NCI-H2227 (cell line): ENCODE results near the gene KRT7.

Experiments used
- DNase-seq: peaks from one replicate; lab custom pipeline; 2025; ENCODE audit not compliant: unreplicated experiment; lab: John Stamatoyannopoulos, UW

Gene KRT7

DNA sequence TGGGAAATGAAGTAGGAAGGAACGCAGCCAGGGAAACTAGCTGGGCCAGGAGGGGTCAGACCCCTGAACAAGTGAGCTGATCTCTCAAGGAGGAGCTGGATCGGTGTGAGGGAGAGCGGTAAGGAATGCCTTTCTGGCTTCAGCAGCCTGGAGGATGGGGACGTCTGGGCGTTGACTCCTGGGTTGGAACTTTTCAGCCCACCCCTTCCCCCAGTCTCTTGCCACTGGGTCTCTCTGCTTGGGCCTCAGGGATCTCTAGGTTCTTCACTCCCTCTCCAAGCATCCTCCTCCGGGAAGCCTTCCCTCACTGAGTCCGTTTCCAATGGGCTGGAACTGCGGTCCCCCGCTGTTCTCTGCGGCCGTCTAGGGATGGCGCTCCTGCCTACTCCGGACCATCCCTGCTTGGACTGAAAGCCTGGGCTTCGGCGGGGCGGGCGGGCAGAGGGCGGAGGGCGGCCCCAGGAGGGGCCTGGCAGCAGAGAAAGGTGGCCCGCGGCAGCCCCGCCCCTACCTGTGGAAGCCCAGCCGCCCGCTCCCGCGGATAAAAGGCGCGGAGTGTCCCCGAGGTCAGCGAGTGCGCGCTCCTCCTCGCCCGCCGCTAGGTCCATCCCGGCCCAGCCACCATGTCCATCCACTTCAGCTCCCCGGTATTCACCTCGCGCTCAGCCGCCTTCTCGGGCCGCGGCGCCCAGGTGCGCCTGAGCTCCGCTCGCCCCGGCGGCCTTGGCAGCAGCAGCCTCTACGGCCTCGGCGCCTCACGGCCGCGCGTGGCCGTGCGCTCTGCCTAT, at the start of gene KRT7:
Gene KRT7, plus strand, starts transcription at position 570 of the 788 bp plus-strand sequence. Its CDS starts 54 bp downstream, at position 624.
- no peak for DNase-seq

DNA sequence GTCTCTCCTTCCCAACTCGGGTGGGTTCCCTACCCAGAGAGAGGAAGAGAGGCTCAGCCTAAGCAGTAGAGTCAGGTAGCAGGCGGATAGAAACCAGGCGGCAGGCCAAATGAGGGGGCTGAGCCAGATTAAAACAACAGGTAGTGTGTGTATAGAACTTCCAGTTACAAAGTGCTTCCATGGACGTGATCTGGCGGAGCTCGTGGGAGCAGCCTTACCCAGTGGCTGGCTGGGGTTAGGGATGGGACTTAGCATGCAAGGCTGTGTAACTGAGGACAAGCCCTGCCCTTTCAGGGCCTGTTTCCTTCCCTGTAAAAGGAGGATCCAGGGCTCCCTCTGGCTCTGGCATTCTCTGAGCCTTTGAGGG, 49.5 kb upstream of the KRT7 start:
- DNase-seq, result no peak

DNA sequence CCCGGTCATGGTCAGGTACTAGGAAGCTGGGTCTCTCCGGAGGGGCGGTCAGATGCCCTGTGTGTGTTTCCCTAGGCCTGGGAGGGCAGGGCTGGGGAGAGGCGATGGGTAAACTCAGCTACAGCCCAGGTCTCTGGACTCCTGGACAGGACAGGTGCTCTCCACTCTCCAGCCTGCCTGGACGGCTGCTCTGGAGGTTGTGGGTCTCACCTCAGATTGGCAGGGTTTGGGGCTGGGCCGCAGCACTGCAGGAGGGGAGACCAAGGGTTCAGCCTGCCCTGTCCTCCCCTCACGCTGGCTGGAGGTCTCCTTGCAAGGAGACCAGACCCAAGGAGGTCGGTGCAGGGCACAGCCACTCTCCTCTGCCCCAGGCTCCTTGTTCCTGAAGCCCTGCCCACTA, 49.1 kb upstream of the KRT7 start:
- no peak for DNase-seq

DNA sequence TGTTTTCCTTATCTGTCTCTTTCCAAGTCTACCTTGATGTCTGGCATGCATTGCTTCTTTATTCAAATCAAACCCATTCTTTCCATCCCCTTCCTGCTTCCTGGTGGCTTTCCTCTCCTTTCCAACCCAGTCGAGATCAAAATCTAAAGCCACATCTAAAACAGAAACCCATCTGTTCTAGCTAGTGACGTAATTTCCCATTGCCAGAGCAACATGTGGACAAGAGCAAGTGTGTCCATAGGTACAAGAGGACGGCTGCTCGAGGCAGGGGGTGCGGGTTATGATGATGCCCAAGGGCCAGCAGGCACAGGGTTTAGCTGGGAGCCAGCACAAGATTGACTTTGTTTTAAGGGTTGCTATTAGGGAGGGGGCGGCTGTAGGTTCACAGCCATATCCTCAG, 48.2 kb upstream of the KRT7 start:
- no peak for DNase-seq

DNA sequence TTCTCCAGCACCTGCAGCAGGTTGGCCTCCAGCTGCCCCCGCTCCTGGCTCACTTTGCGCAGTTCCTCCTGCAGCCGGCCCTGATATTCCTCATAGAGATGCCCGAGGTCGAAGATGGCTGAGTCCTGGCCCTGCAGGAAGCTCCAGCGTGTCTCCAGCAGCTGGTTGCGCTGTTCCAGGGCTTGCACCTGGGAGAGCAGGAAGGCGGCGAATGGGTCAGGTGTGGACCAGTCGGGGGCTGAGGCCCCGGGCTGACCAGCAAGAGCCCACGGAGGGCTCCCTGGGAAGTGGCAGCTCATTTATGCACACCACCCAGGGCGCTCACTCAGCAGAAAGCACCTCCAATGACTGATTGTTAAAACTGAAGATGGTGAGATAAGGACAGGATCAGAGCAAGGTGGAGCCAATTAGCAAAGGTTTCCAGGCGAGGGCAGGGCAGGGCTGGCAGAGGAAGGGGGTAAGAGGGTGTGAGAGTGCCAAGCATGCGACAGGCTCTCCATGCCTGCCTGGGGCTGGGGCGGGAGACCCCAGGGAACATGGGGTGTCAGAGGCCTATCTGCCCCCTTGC, 47.6 kb upstream of the KRT7 start:
- no peak for DNase-seq

DNA sequence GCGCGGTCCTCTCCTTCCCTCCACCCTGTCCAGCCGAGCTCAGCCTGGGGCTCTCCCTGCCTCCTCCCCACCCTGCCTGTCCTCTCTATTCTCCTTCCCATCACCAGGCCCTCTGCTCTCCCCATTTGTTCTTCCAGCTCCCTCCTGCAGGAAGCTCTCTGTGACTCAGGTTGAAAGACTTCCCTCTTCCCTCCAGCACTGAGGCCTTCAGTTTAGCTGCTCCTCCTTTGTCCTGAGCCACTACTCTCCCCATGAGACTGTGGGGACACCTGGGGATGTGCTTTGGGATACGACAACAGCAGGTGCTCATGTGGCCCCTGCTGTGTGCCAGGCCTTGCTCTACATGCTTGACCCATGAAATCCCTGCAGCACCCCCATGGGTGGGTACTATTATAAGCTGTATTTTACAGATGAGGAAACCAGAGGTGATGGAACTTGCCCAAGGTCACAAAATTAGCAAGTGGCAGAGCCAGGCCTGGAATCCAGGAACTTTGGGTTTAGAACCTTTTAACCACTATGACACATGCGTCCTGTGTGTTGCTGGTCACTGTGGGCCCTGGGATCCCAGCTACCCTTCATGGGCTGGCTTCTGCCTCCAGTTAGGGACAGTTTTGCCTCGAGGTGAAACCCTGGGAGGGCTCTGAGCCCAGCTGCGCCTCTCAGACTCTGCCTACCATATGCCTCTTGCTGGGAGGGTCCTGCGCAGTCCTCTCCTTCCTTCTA, 46.8 kb upstream of the KRT7 start:
- DNase-seq, result no peak

DNA sequence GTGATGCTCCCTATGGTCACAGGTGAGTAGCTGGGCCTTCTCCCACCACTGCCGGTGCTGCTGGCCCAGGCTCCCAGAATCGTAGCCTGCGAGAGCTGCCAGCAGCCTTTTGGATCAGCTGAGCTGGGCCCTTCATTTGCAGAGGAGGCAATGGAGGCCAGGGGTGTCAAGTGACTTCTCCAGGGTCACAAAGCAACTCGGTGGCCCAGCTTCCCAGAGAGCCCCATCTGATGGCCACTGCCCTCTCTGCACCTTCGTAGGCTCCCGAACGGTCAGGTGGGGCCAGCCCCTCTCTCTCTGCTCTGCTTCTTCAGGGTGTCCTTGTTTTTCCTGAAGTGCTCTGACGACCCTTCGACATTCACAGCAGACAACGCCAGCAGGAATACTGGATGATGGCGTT, 45.8 kb upstream of the KRT7 start:
- DNase-seq, result no peak

DNA sequence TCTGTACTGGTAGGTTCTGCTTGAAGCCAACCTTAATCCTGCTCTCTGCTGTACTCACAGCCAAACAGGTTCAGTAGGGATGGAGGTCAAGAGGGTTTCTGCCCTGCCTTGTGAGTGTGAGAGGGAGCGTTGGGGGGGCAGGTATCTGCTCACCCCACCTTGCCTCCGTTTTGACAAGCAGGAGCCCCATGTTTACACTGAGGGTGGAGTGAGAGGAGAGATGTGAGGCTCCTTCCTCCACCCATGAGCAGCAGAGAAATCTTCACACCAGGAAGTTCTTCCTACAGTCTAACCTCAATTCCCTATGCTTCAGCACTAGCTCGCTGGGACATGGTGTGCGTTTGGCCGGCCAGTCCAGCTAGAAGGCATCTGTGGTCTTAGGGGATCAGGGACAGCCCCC, 45.4 kb upstream of the KRT7 start:
- no peak for DNase-seq

DNA sequence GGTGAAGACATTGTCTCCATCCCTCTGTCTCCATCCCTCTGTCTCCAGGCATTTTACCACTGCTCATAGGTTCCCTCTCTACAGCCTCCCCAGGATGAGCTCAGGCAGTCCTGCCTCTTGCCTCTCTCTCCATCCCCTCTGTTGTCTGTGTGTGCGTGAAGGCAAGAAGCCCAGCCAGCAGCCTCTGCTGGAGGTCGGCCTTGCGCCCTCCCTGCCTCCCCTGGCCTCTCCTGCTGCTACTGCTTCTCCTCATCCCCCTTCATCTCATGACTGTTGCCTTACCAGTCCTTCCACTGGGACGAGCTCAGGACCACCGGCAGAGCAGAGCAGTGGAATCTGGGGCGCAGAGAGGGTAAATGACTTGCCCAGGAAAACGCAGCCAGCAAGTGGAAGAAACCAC, 44.4 kb upstream of the KRT7 start:
- DNase-seq, result no peak

DNA sequence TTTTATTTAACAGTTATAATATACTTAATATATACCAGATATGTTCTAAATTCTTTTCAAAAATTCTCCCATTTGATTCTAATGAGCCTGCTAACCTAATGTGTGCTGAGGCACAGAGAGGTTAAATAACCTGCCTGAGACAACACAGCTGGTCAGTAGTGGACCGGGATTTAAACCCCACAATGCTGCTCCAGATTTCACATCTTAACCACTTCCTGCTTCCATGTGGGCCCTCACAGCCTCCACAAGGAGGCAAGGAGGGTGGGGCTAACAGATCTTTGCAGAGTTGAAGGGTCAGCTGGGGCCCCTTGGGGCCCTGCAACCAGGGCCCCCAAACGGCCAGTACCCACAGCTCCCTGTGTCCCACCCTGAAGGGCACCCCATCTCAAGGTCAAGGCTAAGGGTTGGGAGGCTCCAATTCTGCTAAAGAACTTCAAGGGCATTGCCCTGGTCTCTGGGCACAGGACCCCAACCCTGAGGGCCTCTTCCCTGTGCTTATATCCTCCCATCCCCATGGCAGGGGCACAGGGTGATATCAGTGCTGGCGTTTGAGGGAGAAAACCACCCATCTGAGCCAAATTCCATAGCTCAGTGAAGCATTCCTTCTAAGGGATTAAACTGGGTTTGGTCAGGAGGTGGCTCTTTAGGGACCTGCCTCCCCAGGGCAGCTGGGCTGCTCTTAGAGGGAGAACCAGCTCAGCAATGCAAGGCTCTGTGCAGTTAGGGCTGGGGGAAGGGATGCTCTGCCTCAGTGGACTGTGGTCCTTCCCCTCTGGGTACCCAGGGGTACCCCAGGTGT, 43.5 kb upstream of the KRT7 start:
- no peak for DNase-seq

DNA sequence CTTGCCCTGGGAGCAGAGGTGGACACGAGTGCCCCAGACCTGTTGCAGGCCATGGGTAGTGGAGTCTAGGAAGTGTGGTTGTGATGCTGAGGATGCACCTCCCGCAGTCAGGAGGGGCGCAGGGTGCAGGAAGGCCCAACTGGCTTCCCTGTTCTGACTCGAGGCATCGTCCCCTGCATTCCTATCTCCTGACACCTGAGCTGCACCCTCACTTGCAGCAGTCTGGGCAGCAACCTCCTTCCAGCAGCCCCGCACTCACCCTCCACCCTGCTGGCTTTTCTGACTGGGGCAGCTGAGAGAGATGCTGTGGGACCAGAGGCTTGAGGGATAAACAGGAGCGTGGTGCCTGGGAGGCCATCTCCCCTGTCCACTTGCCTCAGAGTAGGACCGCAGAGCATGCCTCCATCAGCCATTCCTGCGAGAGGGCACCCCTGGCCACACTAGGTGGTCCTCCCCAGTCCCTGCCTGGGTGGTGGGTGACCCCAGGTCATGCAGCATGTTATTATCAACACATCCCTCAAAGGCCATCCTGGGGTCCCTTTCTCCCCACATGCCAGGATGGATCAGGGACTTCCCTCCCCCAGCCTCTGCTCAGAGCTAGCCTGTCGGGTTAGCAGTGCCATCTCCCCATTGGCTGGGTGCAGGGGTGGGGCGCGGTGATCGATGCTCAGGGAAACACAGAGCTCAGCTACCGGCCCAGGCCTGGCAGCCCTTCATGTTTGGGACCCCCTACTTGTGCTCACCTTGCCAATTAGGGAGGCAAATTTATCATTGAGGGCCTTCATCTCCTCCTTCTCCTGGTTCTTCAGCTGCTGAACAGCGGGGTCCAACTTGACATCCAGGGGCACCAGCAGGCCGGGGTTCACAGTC, 41.9 kb upstream of the KRT7 start:
- no peak for DNase-seq

DNA sequence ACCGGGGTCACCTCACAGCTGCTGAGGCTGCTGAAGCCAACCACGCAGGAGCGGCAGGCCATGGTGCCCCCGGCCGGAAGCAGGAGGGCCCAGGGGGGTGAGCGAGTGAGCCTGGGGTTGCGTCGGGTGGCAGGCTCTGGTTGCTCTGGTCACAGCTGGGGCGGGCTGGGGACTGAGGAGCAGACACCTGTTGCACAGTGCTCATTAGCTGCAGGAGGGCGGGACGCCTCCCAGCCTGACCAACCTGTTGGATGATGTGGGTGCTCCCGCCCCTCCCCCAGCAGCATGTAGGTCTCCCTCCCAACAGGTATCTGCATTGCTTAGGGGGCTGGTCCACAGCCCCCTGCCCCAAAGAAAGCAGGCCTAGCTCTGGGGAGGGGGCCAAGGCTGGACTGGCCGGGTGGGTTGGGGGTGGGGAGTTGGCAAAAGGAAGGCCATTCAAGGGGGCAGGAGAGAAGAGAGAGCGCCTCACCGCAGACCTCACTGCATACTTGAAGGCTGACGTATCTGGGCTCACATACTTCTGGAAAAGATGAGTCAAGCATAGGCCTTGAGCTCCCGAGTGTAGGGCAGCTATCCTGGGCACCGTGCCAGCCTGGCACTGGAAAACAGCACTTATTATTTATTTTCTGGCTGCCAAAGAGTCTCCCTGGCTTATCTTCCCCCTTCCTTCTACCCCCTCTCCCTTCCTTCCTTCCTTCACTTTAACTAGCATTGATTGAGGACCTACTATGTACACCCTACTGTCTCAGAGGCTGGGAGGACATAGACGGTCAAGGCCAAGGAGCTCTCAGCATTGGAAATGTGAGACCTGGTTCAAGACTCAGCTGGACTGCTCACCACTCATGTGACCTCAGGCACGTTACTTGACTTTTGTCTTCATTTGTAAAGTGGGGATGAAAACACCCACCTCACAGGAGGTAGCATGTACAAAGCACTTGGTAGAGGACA, 40.9 kb upstream of the KRT7 start, which contains the start of gene KRT80:
Gene KRT80, minus strand, starts transcription at position 174 of the 951 bp plus-strand sequence. Its CDS starts 112 bp downstream, at position 62.
- no peak for DNase-seq

DNA sequence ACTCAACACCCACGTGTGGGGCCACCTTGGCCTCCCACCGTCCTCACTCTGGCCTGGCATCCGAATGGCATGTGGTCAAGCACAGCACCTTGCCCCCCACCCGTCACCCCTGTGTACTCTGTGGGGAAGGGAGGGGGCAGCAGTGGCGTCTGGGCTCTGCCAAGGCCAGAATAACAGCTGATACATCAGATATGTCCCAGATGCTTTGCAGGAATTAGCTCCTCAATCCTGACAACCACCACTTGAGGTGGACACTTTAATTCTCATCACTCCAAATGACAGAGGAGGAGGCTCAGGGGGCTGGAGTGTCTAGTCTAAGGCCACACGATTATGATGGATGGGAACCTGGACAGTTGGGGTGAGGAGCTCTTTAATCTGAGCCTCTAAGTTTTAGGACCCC, 39.5 kb upstream of the KRT7 start:
- no peak for DNase-seq

DNA sequence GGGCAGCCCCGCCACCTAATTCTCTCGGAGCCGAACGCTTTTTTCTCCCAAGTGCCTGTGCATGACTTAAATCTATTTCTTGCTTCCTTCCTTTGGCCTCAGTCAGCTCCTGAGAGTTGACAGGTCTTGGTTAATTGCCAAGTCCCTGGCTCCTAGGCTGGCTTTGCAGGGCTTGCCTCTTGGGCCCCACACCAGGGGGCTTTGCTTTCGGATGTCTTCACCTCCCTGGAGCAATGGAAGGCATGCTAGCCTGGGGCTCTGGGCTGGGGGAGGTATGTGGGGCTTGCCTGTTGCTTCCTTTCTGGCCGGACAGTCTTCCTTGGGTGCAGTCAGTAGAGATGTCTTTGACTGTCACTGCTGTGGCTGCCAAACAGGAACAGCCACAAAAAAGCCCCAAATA, 39.1 kb upstream of the KRT7 start:
- no peak for DNase-seq

DNA sequence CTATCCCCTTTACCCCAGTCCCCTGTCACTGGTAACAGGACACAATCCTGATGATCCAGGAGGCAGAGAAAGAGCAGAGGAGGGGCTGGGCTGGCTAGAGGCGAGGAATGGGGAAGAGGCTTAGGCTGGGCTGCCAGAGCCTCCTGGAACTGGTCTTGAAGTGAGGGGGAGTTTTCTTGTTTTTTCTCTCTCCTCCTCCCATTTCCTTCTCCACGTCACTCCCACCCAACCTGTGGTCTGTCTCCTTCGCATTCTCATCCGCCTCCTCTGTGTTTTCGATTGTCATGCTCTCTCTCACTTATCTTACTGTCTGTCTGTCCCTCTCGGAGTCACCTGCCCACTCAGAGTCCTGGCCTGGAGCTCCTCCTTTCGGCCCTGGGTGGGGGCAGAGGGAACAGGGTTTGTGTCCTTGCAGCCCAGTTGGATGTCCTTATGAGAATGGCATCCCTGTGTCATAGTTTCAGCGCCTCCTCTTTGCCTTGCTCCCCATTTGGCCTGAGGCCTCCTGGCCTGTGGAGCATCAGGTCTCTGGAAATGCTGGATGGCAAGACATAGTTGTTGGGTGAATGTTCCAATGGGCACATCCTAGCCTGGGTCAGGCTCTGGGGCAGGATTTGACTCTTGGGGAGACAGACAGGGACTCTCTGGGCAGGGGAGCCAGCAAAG, 37.8 kb upstream of the KRT7 start:
- no peak for DNase-seq

DNA sequence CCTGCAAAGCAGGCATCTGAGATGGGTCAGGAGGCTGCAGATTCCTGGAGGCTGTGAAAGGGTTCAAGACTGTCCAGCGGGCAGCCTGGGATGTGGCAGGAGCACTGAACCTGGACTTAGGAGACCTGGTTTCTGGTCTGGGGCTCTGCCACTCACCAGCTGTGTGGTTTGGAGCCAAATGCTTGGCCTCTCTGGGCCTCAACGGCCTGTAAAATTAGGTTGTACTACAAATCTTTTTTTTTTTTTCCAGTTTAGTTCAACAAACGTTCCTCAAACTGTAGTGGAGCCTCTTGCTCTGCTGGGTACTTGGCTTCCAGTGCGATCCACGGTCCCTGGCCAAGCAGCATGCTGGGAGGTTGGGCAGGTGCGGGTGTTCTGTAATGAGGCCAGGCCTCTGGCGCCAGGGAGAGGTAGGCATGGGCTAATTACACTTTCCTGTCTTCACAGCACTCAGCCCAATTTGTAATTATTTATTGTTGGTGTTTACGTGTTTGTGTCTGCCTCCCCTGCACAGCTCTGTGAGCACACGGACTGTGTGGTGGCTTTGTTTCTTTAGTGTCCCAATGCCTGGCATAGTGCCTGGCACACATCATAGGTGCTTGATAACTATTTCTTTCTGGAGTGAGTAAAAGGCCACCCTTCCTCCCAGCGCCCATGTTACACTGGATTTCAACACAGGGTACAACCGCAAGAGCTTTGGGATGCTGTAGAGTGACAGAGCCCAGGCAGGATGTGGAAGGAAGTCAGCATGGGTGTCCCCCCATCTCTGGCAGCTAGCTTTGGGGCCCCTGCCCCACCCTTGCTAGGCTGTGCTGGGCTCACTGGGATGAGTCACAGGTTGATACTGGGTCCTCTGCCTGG, 35.4 kb upstream of the KRT7 start:
- DNase-seq, result no peak

DNA sequence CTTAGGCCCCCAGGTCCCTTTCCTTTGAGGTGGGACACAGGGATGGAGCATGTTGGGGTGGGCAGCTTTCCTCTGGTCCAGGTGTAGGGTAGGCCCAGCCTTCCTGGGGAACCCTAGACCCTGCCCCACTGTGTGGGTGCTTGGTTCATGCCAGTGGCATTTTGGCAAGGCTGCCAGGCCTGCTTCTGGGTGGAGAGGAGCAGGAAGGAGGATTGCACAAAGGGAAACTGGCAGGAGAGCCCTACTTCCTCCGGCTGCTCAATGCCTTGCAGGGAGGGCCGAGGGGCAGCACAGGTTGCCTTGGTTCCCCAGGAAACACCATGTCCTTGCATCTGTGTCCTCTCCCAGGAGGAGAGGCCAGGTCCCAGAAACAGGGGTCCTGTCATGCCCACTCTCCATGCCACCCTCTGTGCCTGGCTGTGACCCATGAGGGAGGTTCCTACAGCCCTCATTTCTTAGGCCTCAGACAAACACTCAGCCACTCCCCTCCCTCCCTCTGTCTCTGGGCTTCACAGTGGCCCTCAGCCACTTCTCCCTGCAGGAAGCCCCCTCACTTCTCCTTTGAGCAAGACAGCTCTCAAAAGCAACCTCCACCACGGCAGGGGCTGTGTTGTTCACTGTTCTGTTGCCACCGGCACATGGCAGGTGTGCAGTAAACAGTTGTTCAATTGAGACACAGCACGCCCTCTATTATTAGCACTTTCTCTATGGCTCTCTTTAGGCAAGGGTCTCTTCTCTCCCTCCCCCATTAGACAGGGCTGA, 34.4 kb upstream of the KRT7 start:
- no peak for DNase-seq
